Testis (tissue), 2 donors: Measurements from ENCODE around the gene ALOX15.

Experiments used
- CTCF ChIP-seq, 3 experiments: fragments of 450-650 bp in 2 of 3; fragments of 200-600 bp in 1 of 3; sonication (generic) in 1 of 3; IDR thresholded peaks; one replicate each; pipeline ENCODE4 v1.5.1; 2016 to 2019; ENCODE audit warnings: antibody characterized with exemption in 3 of 3, mild to moderate bottlenecking in 2 of 3, moderate library complexity in 1 of 3
- POLR2A ChIP-seq: fragments of 450-650 bp; IDR thresholded peaks from one replicate; pipeline ENCODE4 v1.6.1; 2017; ENCODE audit warnings: antibody characterized with exemption, mild to moderate bottlenecking, moderate library complexity

- TF ChIP-seq CTCF (IDR thresholded peaks at IDR 0.05) (no peak), POLR2A (no peak)
Observed at GRCh38 chr17:4607261-4607741, 34.2 kb downstream of the ALOX15 start.
